ENCODE measurements around the gene KLRC3. TPM values are rescaled to one million over a fixed set of nuclear protein-coding genes. Genes with fewer than 3 reads are reported as not detected.

KLRC3 gene
- total and polyA plus RNA-seq, 2 of the 13 experiments (the other 11 are each of a cell fraction or from before 2014, with no cell fraction given) = not detected

DNA sequence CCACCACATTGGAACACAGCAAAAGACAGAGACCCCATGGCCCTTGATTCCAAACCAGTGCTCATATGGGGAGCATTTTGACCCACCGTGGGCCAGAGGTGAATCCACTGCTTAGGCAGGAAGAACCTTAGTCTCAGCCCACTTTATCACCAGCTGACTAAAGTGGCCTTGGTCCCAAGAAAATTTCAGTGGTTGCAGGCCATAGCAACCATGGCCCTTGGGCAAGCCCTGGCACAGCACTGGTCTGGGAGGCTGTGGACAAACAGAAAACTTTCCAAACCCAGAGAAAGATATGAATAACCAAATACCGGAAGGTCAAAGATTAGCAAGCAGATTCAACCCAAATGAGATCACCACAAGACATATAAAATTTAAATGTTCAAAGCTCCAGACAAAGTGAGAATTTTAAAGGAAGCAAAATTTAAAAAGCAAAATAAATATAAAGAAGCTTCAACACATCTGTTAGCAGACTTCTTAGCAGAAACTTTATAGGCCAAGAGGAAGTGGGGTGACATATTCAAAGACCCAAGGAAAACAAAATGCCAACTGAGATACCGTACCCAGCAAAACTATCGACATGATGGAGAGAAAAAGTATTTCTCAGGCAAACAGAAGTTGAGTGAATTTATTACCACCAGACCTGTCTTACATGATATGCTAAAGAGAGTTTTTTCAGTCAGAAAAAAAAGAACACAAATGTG is 38.3 kb downstream of the KLRC3 start:
- Histone ChIP-seq H3K36me3 (replicated peaks in 1 of 2; ENCODE audit: control insufficient read depth in 1 of 2, insufficient read depth in 2 of 2, low read length in 2 of 2) (no peaks in the 10 kb centered on the region), H3K4me2 (ENCODE audit: low read depth, low read length) (no peak overlapping the region), H3K9me3 (ENCODE audit: low read length) (no peaks in the 10 kb centered on the region), H3K27me3 (ENCODE audit: control insufficient read depth in 1 of 2, insufficient read depth in 2 of 2, low read length in 2 of 2) (no peaks in the 10 kb centered on the region), H3K27ac (ENCODE audit: extremely low read length, insufficient read depth, low read length) (no peak overlapping the region), H4K20me1 (ENCODE audit: insufficient read depth, low read length) (no peaks in the 10 kb centered on the region), H2AFZ (ENCODE audit: low read length) (no peak overlapping the region), H3K9ac (ENCODE audit: insufficient read depth, low read depth, low read length) (no peak overlapping the region), H3K4me1 (ENCODE audit: insufficient read depth, low read length) (no peaks in the 10 kb centered on the region), H3K4me3 (replicated peaks in 1 of 3; ENCODE audit: insufficient read depth in 1 of 3, low read depth in 2 of 3, low read length in 3 of 3) (no peak overlapping the region), H3K79me2 (ENCODE audit: insufficient read depth, low read length) (no peaks in the 10 kb centered on the region)
- TF ChIP-seq HBP1 (CRISPR knock-in tag; IDR thresholded peaks at IDR 0.05; ENCODE audit: low read depth) (no peak), TRAFD1 (CRISPR knock-in tag; IDR thresholded peaks at IDR 0.05; ENCODE audit: borderline replicate concordance) (no peak), ZBTB1 (CRISPR knock-in tag; IDR thresholded peaks at IDR 0.05; ENCODE audit: borderline replicate concordance) (no peak), ZNF33A (CRISPR knock-in tag; IDR thresholded peaks at IDR 0.05; ENCODE audit: borderline replicate concordance) (no peak), TCF7L2 (IDR thresholded peaks at IDR 0.05; ENCODE audit: low read depth, low read length) (no peak), RCOR2 (CRISPR knock-in tag; IDR thresholded peaks at IDR 0.05) (no peak), ZNF672 (CRISPR knock-in tag; IDR thresholded peaks at IDR 0.05) (no peak), KDM1A (CRISPR knock-in tag; IDR thresholded peaks at IDR 0.05) (no peak), HIVEP1 (CRISPR knock-in tag; IDR thresholded peaks at IDR 0.05) (no peak), THAP11 (CRISPR knock-in tag; IDR thresholded peaks at IDR 0.05) (no peak), ZNF550 (CRISPR knock-in tag; IDR thresholded peaks at IDR 0.05; ENCODE audit: borderline replicate concordance) (no peak), ZNF850 (CRISPR knock-in tag; conservative IDR thresholded peaks at IDR 0.05) (no peak), HDAC1 (CRISPR knock-in tag; IDR thresholded peaks at IDR 0.05) (no peak), SAP130 (CRISPR knock-in tag; IDR thresholded peaks at IDR 0.05; ENCODE audit: low read depth) (no peak), AHR (CRISPR knock-in tag; IDR thresholded peaks at IDR 0.05) (no peak), ZNF564 (CRISPR knock-in tag; IDR thresholded peaks at IDR 0.05) (no peak), GFI1 (CRISPR knock-in tag; IDR thresholded peaks at IDR 0.05; ENCODE audit: borderline replicate concordance) (no peak)
- TF ChIP-seq, protein P1, sequence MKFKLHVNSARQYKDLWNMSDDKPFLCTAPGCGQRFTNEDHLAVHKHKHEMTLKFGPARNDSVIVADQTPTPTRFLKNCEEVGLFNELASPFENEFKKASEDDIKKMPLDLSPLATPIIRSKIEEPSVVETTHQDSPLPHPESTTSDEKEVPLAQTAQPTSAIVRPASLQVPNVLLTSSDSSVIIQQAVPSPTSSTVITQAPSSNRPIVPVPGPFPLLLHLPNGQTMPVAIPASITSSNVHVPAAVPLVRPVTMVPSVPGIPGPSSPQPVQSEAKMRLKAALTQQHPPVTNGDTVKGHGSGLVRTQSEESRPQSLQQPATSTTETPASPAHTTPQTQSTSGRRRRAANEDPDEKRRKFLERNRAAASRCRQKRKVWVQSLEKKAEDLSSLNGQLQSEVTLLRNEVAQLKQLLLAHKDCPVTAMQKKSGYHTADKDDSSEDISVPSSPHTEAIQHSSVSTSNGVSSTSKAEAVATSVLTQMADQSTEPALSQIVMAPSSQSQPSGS (CRISPR knock-in tag; IDR thresholded peaks at IDR 0.05) = no peak
- POLR2A ChIA-PET = no interaction called here
- CTCF ChIA-PET (ENCODE audit: low intra/inter-chr PET ratio, low total read pairs) = no interaction called here
- DNase-seq (ENCODE audit: low spot score) (no peak), FAIRE-seq (no peak), ATAC-seq (no peak)
- 49% methylated on average over 4 of the region's 4 CpGs for WGBS (ENCODE audit: low lambda C conversion rate)
- intact Hi-C loops (cut with micrococcal nuclease; ENCODE audit: unreplicated experiment) = no loop called here
- no TSS peak for BruUV-seq (replicated peaks)
- in situ Hi-C loops (cut with HindIII; ENCODE audit: extremely low pct_ligation_motif_present, low pct_unique_long_range_greater_than_20kb) = no loop called here

Measured in HepG2 (cell line).